GM21447 (cell line): ENCODE data around the gene DMC1.
"Not testable (repeated sequence)": the region's sequence is repeated elsewhere in the genome, so short reads cannot be mapped to it uniquely, and the experiment has no call there.

Experiments used
- ATAC-seq: cut with Tn5 transposase; IDR thresholded peaks from one replicate; pipeline ENCODE4 v1.9.1; 2021; ENCODE audit not compliant: unreplicated experiment

Gene DMC1

GRCh38 chr22:38569972-38570778, at the start of gene DMC1:
Gene DMC1, minus strand, starts transcription at chr22:38570183. Its CDS starts 1,927 bp downstream, at chr22:38568256.
- peak; percentile 46 for ATAC-seq

GRCh38 chr22:38618682-38619081, 48.7 kb upstream of the DMC1 start:
- no peak for ATAC-seq

GRCh38 chr22:38618258-38618657, 48.3 kb upstream of the DMC1 start:
- ATAC-seq = no peak

GRCh38 chr22:38615064-38615405, 45.1 kb upstream of the DMC1 start:
- not testable (repeated sequence) for ATAC-seq

GRCh38 chr22:38614332-38615063, 44.5 kb upstream of the DMC1 start:
- ATAC-seq = no peak

- ATAC-seq = no peak
Measured at GRCh38 chr22:38613588-38613987, 43.6 kb upstream of the DMC1 start.

GRCh38 chr22:38612217-38613006, 42.4 kb upstream of the DMC1 start:
- no peak for ATAC-seq

- ATAC-seq = no peak
Measured at GRCh38 chr22:38611559-38611958, 41.6 kb upstream of the DMC1 start.

GRCh38 chr22:38610234-38610633, 40.3 kb upstream of the DMC1 start:
- no peak for ATAC-seq

- no peak for ATAC-seq
Measured at GRCh38 chr22:38608992-38609750, 39.2 kb upstream of the DMC1 start.

- no peak for ATAC-seq
Measured at GRCh38 chr22:38607680-38608079, 37.7 kb upstream of the DMC1 start.

GRCh38 chr22:38602166-38602565, 32.2 kb upstream of the DMC1 start:
- no peak for ATAC-seq

- no peak for ATAC-seq
Measured at GRCh38 chr22:38601221-38601764, 31.3 kb upstream of the DMC1 start.

- no peak for ATAC-seq
Measured at GRCh38 chr22:38599466-38599865, 29.5 kb upstream of the DMC1 start.

GRCh38 chr22:38582923-38583322, 12.9 kb upstream of the DMC1 start:
- not testable (repeated sequence) for ATAC-seq

GRCh38 chr22:38578505-38578904, 8.5 kb upstream of the DMC1 start:
- no peak for ATAC-seq

GRCh38 chr22:38572065-38572464, 2.1 kb upstream of the DMC1 start:
- ATAC-seq = no peak

- ATAC-seq = peak; percentile 26
Measured at GRCh38 chr22:38570779-38571364, 889 bp upstream of the DMC1 start.

GRCh38 chr22:38569181-38569971, 607 bp downstream of the DMC1 start:
- peak; percentile 11 for ATAC-seq
